ENCODE data around the gene PPFIBP1.

PPFIBP1 gene

GRCh38 chr12:27534060-27534764, 10.2 kb downstream of the PPFIBP1 start:
- Histone ChIP-seq H2BK12ac (ENCODE audit: low read length) (no peak overlapping the region), H3K4me3 (ENCODE audit: low read depth, low read length) (no peak overlapping the region), H4K12ac (ENCODE audit: low read depth, low read length) (no peak overlapping the region), H3K4me2 (ENCODE audit: low read length) (peak overlapping the region; percentile 12), H2BK120ac (ENCODE audit: insufficient read depth, low read length, poor library complexity) (no peak overlapping the region), H2BK5ac (ENCODE audit: low read depth, low read length, poor library complexity) (no peak overlapping the region), H3K23ac (ENCODE audit: low read length) (no peak overlapping the region), H4K91ac (ENCODE audit: low read depth, low read length) (no peak overlapping the region), H3K18ac (ENCODE audit: low read length) (no peak overlapping the region), H4K8ac (ENCODE audit: low read depth, low read length) (no peak overlapping the region), H3K4ac (ENCODE audit: low read depth, low read length) (no peak overlapping the region), H3K14ac (ENCODE audit: low read length) (no peak overlapping the region), H3K27ac (ENCODE audit: low read depth, low read length) (peak overlapping the region; percentile 71), H2AK5ac (ENCODE audit: low read length) (no peak overlapping the region), H3K36me3 (ENCODE audit: control insufficient read depth in 1 of 2, insufficient read depth in 2 of 2, low read length in 2 of 2) (peaks cover 10 to 20% of the 10 kb centered on the region in 2 experiments), H3K79me1 (ENCODE audit: low read length) (peaks cover 2% of the 10 kb centered on the region), H3K9ac (ENCODE audit: low read length) (no peak overlapping the region), H2AFZ (ENCODE audit: insufficient read depth, low read length, poor library complexity) (no peak overlapping the region), H3K27me3 (ENCODE audit: insufficient read depth, low read length) (no peaks in the 10 kb centered on the region), H3K9me3 (ENCODE audit: insufficient read depth, low read depth, low read length) (no peaks in the 10 kb centered on the region), H3K79me2 (ENCODE audit: control insufficient read depth, insufficient read depth, low read length, poor library complexity) (peaks cover 12% of the 10 kb centered on the region), H3K4me1 (ENCODE audit: control insufficient read depth in 1 of 2, insufficient read depth in 2 of 2, low read length in 2 of 2) (peaks cover 16 to 27% of the 10 kb centered on the region in 2 experiments)
- WGBS (ENCODE audit: extremely low coverage, insufficient coverage, insufficient read length), result no CpG with 5 or more reads among the region's 6 CpGs
- DNase-seq, result no peak

- H3K23ac ChIP-seq (ENCODE audit: low read length), result no peak overlapping the region
- no peak overlapping the region for H3K14ac ChIP-seq (ENCODE audit: low read length)
- no peak overlapping the region for H3K4ac ChIP-seq (ENCODE audit: low read depth, low read length)
- no peak overlapping the region for H2BK12ac ChIP-seq (ENCODE audit: low read length)
- no peak for DNase-seq
- H2AK5ac ChIP-seq (ENCODE audit: low read length), result no peak overlapping the region
- H3K9ac ChIP-seq (ENCODE audit: low read length), result no peak overlapping the region
- H2BK5ac ChIP-seq (ENCODE audit: low read depth, low read length, poor library complexity), result no peak overlapping the region
- peaks cover 12% of the 10 kb centered on the region for H3K79me2 ChIP-seq (ENCODE audit: control insufficient read depth, insufficient read depth, low read length, poor library complexity)
- H3K4me1 ChIP-seq (ENCODE audit: control insufficient read depth in 1 of 2, insufficient read depth in 2 of 2, low read length in 2 of 2), result peaks cover 16 to 27% of the 10 kb centered on the region in 2 experiments
- H3K79me1 ChIP-seq (ENCODE audit: low read length), result peaks cover 2% of the 10 kb centered on the region
- no peak overlapping the region for H2AFZ ChIP-seq (ENCODE audit: insufficient read depth, low read length, poor library complexity)
- H2BK120ac ChIP-seq (ENCODE audit: insufficient read depth, low read length, poor library complexity), result no peak overlapping the region
- no CpG with 5 or more reads among the region's 1 CpG for WGBS (ENCODE audit: extremely low coverage, insufficient coverage, insufficient read length)
- no peak overlapping the region for H3K4me3 ChIP-seq (ENCODE audit: low read depth, low read length)
- peaks cover 10 to 20% of the 10 kb centered on the region in 2 experiments for H3K36me3 ChIP-seq (ENCODE audit: control insufficient read depth in 1 of 2, insufficient read depth in 2 of 2, low read length in 2 of 2)
- H4K12ac ChIP-seq (ENCODE audit: low read depth, low read length), result no peak overlapping the region
- H3K18ac ChIP-seq (ENCODE audit: low read length), result no peak overlapping the region
- H3K27me3 ChIP-seq (ENCODE audit: insufficient read depth, low read length), result no peaks in the 10 kb centered on the region
- H4K8ac ChIP-seq (ENCODE audit: low read depth, low read length), result no peak overlapping the region
- H3K27ac ChIP-seq (ENCODE audit: low read depth, low read length), result peak overlapping the region; percentile 71
- no peak overlapping the region for H3K4me2 ChIP-seq (ENCODE audit: low read length)
- H3K9me3 ChIP-seq (ENCODE audit: insufficient read depth, low read depth, low read length), result no peaks in the 10 kb centered on the region
- H4K91ac ChIP-seq (ENCODE audit: low read depth, low read length), result no peak overlapping the region
Observed at GRCh38 chr12:27534765-27535161, 10.8 kb downstream of the PPFIBP1 start.

GRCh38 chr12:27535318-27535717, 11.3 kb downstream of the PPFIBP1 start:
- H2BK120ac ChIP-seq (ENCODE audit: insufficient read depth, low read length, poor library complexity), result no peak overlapping the region
- H3K36me3 ChIP-seq (ENCODE audit: control insufficient read depth in 1 of 2, insufficient read depth in 2 of 2, low read length in 2 of 2), result peaks cover 10 to 18% of the 10 kb centered on the region in 2 experiments
- H3K4me2 ChIP-seq (ENCODE audit: low read length), result no peak overlapping the region
- no peaks in the 10 kb centered on the region for H3K27me3 ChIP-seq (ENCODE audit: insufficient read depth, low read length)
- H3K4ac ChIP-seq (ENCODE audit: low read depth, low read length), result peak overlapping the region; percentile 91
- H3K14ac ChIP-seq (ENCODE audit: low read length), result no peak overlapping the region
- H2BK5ac ChIP-seq (ENCODE audit: low read depth, low read length, poor library complexity), result no peak overlapping the region
- no peak overlapping the region for H3K9ac ChIP-seq (ENCODE audit: low read length)
- H3K79me2 ChIP-seq (ENCODE audit: control insufficient read depth, insufficient read depth, low read length, poor library complexity), result peaks cover 10% of the 10 kb centered on the region
- no peak overlapping the region for H2AK5ac ChIP-seq (ENCODE audit: low read length)
- H4K12ac ChIP-seq (ENCODE audit: low read depth, low read length), result no peak overlapping the region
- no CpG with 5 or more reads among the region's 6 CpGs for WGBS (ENCODE audit: extremely low coverage, insufficient coverage, insufficient read length)
- H4K91ac ChIP-seq (ENCODE audit: low read depth, low read length), result no peak overlapping the region
- H4K8ac ChIP-seq (ENCODE audit: low read depth, low read length), result no peak overlapping the region
- no peak overlapping the region for H2AFZ ChIP-seq (ENCODE audit: insufficient read depth, low read length, poor library complexity)
- H3K18ac ChIP-seq (ENCODE audit: low read length), result peak overlapping the region; percentile 61
- peaks cover 2% of the 10 kb centered on the region for H3K79me1 ChIP-seq (ENCODE audit: low read length)
- no peak overlapping the region for H2BK12ac ChIP-seq (ENCODE audit: low read length)
- DNase-seq, result peak in 1 of 2 donors; percentile 43
- H3K23ac ChIP-seq (ENCODE audit: low read length), result no peak overlapping the region
- no peak overlapping the region for H3K4me3 ChIP-seq (ENCODE audit: low read depth, low read length)
- H3K4me1 ChIP-seq (ENCODE audit: control insufficient read depth in 1 of 2, insufficient read depth in 2 of 2, low read length in 2 of 2), result peaks cover 14 to 24% of the 10 kb centered on the region in 2 experiments
- no peak overlapping the region for H3K27ac ChIP-seq (ENCODE audit: low read depth, low read length)
- no peaks in the 10 kb centered on the region for H3K9me3 ChIP-seq (ENCODE audit: insufficient read depth, low read depth, low read length)

- no peak overlapping the region for H2AFZ ChIP-seq (ENCODE audit: insufficient read depth, low read length, poor library complexity)
- H3K4me3 ChIP-seq (ENCODE audit: low read depth, low read length), result no peak overlapping the region
- H3K36me3 ChIP-seq (ENCODE audit: control insufficient read depth in 1 of 2, insufficient read depth in 2 of 2, low read length in 2 of 2), result peaks cover 10 to 18% of the 10 kb centered on the region in 2 experiments
- H3K4me2 ChIP-seq (ENCODE audit: low read length), result no peak overlapping the region
- no CpG with 5 or more reads among the region's 8 CpGs for WGBS (ENCODE audit: extremely low coverage, insufficient coverage, insufficient read length)
- H2AK5ac ChIP-seq (ENCODE audit: low read length), result no peak overlapping the region
- no peak for DNase-seq
- no peaks in the 10 kb centered on the region for H3K27me3 ChIP-seq (ENCODE audit: insufficient read depth, low read length)
- H3K23ac ChIP-seq (ENCODE audit: low read length), result no peak overlapping the region
- H4K8ac ChIP-seq (ENCODE audit: low read depth, low read length), result no peak overlapping the region
- H2BK12ac ChIP-seq (ENCODE audit: low read length), result no peak overlapping the region
- H3K4ac ChIP-seq (ENCODE audit: low read depth, low read length), result peak overlapping the region; percentile 90
- H3K79me2 ChIP-seq (ENCODE audit: control insufficient read depth, insufficient read depth, low read length, poor library complexity), result peaks cover 10% of the 10 kb centered on the region
- no peak overlapping the region for H2BK5ac ChIP-seq (ENCODE audit: low read depth, low read length, poor library complexity)
- H2BK120ac ChIP-seq (ENCODE audit: insufficient read depth, low read length, poor library complexity), result no peak overlapping the region
- peaks cover 16 to 29% of the 10 kb centered on the region in 2 experiments for H3K4me1 ChIP-seq (ENCODE audit: control insufficient read depth in 1 of 2, insufficient read depth in 2 of 2, low read length in 2 of 2)
- no peak overlapping the region for H3K18ac ChIP-seq (ENCODE audit: low read length)
- H4K91ac ChIP-seq (ENCODE audit: low read depth, low read length), result no peak overlapping the region
- no peak overlapping the region for H3K27ac ChIP-seq (ENCODE audit: low read depth, low read length)
- no peak overlapping the region for H4K12ac ChIP-seq (ENCODE audit: low read depth, low read length)
- no peaks in the 10 kb centered on the region for H3K9me3 ChIP-seq (ENCODE audit: insufficient read depth, low read depth, low read length)
- peaks cover 5% of the 10 kb centered on the region for H3K79me1 ChIP-seq (ENCODE audit: low read length)
- H3K9ac ChIP-seq (ENCODE audit: low read length), result no peak overlapping the region
- no peak overlapping the region for H3K14ac ChIP-seq (ENCODE audit: low read length)
Observed at GRCh38 chr12:27537855-27538675, 14.1 kb downstream of the PPFIBP1 start.

All from trophoblast cell (in vitro differentiated cells and primary cell).